K562 (cell line): ENCODE results near the gene KRTAP9-7. TPM values are rescaled to one million over a fixed set of nuclear protein-coding genes. Genes with fewer than 3 reads are reported as not detected.

ENCODE experiments used
- CCAR2 ChIP-seq: fragments of 200-400 bp; formaldehyde crosslinking; IDR thresholded peaks from 2 replicates; pipeline ENCODE4 v1.6.1; 2017; ENCODE audit warnings: mild to moderate bottlenecking, low read depth, low read length
- KDM4B ChIP-seq, 2 experiments: fragments of 450-650 bp in 1 of 2; sonication (generic) in 1 of 2; IDR thresholded peaks; 2 replicates each; pipeline ENCODE4 v1.6.1; 2016 to 2017; ENCODE audit warnings: borderline replicate concordance in 2 of 2, antibody characterized with exemption in 1 of 2, low read depth in 1 of 2, mild to moderate bottlenecking in 1 of 2
- PHF20 ChIP-seq: fragments of 450-650 bp; IDR thresholded peaks from 2 replicates; pipeline ENCODE4 v1.6.1; 2018; ENCODE audit not compliant: partially characterized antibody
- ZNF764 ChIP-seq: fragments of 250-450 bp; sonication (Bioruptor Pico); IDR thresholded peaks from 2 replicates; pipeline ENCODE4 v1.4.0; 2020; ENCODE audit warnings: low read depth, mild to moderate bottlenecking, moderate library complexity
- ZNF79 ChIP-seq: fragments of 250-450 bp; sonication (Bioruptor Pico); IDR thresholded peaks from 2 replicates; pipeline ENCODE4 v1.4.0; 2020; ENCODE audit warnings: low read depth, mild to moderate bottlenecking, moderate library complexity
- polyA plus RNA-seq, 8 experiments: library from polyadenylated mRNA; depleted of rRNA in 4 of 8; stranded (reverse) in 5 of 8; unstranded in 3 of 8; fragments of >200 nt; fragmentation: Nextera tagmentation in 2 of 8; fragmentation: Illumina TruSeq in 1 of 8; extraction: Ambion mirVana in 2 of 8; extraction: Trizol in 1 of 8; gene quantifications; 2 replicates each; pipeline versions ENCODE4 v1.2.1 to v1.2.3, GENCODE V29; 2011 to 2014; ENCODE audit warnings: inconsistent platforms in 1 of 8, missing spikeins in 1 of 8
- total RNA-seq, 7 experiments: library from RNA; depleted of rRNA in 6 of 7; stranded (reverse); fragments of >200 nt in 6 of 7; fragmentation: Illumina TruSeq in 2 of 7; extraction: Trizol in 2 of 7; gene quantifications; 2 replicates each; pipeline versions ENCODE4 v1.2.1 to v1.2.3, GENCODE V29; 2011 to 2021; ENCODE audit warnings: low replicate concordance in 1 of 7
- TF ChIP-seq, protein P1 (sequence below): fragments of 250-450 bp; sonication (Bioruptor Pico); IDR thresholded peaks from 2 replicates; pipeline ENCODE4 v1.4.0; 2020; ENCODE audit warnings: mild to moderate bottlenecking, moderate library complexity, borderline replicate concordance
- TF ChIP-seq, protein P2 (sequence below): fragments of 450-650 bp; IDR thresholded peaks from 2 replicates; pipeline ENCODE4 v1.6.1; 2016; ENCODE audit warnings: missing biosample characterization, missing genetic modification characterization
- TF ChIP-seq, protein P3 (sequence below): IDR thresholded peaks from 3 replicates; pipeline ENCODE4 v1.6.1; 2011; ENCODE audit warnings: borderline replicate concordance, mild to moderate bottlenecking; ENCODE audit not compliant: insufficient read length, insufficient read depth

Gene KRTAP9-7
- total and polyA plus RNA-seq, 9 of the 15 experiments (the other 6 are each of a cell fraction or from before 2014, with no cell fraction given), result not detected

DNA sequence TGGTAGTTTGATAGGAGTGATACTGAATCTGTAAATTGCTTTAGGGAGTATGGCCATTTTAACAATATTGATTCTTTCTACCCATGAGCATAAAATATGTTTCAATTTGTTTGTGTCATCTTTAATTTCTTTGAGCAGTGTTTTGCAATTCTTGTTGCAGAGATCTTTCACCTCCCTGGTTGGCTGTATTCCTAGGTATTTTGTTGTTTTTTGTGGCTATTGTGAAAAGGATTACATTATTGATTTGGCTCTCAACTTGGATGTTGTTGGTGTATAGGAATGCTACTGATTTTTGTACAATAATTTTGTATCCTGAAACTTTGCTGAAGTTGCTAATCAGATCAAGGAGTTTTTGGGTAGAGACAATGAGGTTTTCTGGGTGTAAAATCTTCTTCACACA is 17.1 kb upstream of the KRTAP9-7 start (continued):
- TF ChIP-seq, protein P1, sequence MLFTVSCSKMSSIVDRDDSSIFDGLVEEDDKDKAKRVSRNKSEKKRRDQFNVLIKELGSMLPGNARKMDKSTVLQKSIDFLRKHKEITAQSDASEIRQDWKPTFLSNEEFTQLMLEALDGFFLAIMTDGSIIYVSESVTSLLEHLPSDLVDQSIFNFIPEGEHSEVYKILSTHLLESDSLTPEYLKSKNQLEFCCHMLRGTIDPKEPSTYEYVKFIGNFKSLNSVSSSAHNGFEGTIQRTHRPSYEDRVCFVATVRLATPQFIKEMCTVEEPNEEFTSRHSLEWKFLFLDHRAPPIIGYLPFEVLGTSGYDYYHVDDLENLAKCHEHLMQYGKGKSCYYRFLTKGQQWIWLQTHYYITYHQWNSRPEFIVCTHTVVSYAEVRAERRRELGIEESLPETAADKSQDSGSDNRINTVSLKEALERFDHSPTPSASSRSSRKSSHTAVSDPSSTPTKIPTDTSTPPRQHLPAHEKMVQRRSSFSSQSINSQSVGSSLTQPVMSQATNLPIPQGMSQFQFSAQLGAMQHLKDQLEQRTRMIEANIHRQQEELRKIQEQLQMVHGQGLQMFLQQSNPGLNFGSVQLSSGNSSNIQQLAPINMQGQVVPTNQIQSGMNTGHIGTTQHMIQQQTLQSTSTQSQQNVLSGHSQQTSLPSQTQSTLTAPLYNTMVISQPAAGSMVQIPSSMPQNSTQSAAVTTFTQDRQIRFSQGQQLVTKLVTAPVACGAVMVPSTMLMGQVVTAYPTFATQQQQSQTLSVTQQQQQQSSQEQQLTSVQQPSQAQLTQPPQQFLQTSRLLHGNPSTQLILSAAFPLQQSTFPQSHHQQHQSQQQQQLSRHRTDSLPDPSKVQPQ, result no peak
- TF ChIP-seq ZNF764 (no peak), CCAR2 (no peak), PHF20 (no peak), ZNF79 (CRISPR knock-in tag) (no peak), KDM4B (IDR thresholded peaks at IDR 0.05; ENCODE audit: borderline replicate concordance in 2 of 2, low read depth in 1 of 2) (no peak)
- TF ChIP-seq, protein P2, sequence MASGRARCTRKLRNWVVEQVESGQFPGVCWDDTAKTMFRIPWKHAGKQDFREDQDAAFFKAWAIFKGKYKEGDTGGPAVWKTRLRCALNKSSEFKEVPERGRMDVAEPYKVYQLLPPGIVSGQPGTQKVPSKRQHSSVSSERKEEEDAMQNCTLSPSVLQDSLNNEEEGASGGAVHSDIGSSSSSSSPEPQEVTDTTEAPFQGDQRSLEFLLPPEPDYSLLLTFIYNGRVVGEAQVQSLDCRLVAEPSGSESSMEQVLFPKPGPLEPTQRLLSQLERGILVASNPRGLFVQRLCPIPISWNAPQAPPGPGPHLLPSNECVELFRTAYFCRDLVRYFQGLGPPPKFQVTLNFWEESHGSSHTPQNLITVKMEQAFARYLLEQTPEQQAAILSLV (tag), result no peak
- TF ChIP-seq, protein P3, sequence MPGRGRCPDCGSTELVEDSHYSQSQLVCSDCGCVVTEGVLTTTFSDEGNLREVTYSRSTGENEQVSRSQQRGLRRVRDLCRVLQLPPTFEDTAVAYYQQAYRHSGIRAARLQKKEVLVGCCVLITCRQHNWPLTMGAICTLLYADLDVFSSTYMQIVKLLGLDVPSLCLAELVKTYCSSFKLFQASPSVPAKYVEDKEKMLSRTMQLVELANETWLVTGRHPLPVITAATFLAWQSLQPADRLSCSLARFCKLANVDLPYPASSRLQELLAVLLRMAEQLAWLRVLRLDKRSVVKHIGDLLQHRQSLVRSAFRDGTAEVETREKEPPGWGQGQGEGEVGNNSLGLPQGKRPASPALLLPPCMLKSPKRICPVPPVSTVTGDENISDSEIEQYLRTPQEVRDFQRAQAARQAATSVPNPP, result no peak
